DMS53 treated with DMSO at 0.1 percent for 48 hours (cell line): ENCODE measurements around the gene AAR2.

ENCODE experiments used
- DNase-seq: peaks from one replicate; lab custom pipeline; 2025; ENCODE audit not compliant: unreplicated experiment; lab: John Stamatoyannopoulos, UW

AAR2 gene, protein sequence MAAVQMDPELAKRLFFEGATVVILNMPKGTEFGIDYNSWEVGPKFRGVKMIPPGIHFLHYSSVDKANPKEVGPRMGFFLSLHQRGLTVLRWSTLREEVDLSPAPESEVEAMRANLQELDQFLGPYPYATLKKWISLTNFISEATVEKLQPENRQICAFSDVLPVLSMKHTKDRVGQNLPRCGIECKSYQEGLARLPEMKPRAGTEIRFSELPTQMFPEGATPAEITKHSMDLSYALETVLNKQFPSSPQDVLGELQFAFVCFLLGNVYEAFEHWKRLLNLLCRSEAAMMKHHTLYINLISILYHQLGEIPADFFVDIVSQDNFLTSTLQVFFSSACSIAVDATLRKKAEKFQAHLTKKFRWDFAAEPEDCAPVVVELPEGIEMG

DNA sequence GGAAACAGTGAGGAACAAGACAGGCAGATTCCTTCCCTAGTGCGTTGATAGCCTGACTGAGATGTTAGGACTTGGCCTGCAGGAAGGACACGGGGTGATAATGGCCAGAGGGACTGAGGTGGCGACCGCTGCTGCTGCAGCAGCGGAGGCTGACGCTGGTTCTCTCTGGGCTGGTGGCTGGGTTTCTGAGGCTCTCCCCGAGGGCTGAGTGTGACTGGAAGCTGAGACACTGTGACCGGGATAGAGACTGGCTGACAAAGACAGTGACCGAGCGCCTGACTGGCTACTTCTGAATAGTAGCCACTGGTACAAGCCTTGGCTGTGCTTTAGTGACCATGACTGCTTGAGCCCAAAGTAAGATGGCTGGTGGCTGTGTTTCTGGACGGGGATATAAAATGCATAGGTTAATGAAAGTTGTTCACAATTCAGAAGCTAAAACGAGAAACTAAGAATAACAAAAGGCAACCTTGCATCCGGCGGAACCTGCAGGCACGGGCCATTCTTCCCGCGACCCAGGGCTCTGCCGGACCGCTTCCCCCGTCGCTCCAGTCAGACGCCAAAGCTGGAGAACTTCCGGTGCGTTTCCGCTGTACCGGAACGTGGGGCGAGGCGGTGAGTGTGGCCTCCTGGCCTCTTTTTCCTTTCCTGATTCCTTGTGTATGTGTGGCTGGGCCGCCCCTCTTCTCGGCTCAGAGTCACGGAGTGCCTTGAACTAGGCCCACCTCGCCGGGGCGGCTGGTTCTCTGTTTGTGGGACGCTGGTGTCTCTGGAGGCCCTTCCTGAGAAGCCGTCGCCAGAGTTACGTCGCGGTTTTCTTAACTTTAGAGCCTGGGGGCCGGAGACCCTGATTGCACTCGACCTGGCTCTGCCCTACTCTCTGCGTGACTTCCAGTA is at the start of gene AAR2:
AAR2 (plus strand) TSS at position 587 of the 894 bp plus-strand sequence. CDS start 3,391 bp downstream, outside the sequence.
- peak; percentile 69 for DNase-seq

- DNase-seq = no peak
Measured at GRCh38 chr20:36193977-36194712, 42.1 kb upstream of the AAR2 start.

- no peak for DNase-seq
Measured at GRCh38 chr20:36196676-36197075, 39.6 kb upstream of the AAR2 start.

DNA sequence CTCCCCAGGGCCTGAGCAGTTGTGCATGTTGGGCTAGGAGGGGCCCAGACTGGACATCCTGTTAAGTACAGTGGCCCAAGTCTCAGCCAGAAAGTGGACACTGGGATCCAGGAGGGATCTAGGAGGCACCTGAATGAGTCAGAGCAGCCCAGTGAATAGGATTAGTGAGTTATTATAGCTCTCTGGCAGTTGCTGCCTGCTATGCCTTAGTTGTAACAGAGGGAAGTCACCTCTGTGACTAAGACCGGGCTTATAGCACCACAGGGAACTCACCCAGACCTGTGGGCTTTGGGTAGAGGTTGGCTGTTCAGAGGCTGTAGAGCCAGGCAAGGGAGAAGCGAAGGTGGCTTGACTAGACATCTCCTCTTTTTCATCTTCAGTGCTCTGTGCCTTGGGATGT is 39.0 kb upstream of the AAR2 start:
- DNase-seq = no peak

DNA sequence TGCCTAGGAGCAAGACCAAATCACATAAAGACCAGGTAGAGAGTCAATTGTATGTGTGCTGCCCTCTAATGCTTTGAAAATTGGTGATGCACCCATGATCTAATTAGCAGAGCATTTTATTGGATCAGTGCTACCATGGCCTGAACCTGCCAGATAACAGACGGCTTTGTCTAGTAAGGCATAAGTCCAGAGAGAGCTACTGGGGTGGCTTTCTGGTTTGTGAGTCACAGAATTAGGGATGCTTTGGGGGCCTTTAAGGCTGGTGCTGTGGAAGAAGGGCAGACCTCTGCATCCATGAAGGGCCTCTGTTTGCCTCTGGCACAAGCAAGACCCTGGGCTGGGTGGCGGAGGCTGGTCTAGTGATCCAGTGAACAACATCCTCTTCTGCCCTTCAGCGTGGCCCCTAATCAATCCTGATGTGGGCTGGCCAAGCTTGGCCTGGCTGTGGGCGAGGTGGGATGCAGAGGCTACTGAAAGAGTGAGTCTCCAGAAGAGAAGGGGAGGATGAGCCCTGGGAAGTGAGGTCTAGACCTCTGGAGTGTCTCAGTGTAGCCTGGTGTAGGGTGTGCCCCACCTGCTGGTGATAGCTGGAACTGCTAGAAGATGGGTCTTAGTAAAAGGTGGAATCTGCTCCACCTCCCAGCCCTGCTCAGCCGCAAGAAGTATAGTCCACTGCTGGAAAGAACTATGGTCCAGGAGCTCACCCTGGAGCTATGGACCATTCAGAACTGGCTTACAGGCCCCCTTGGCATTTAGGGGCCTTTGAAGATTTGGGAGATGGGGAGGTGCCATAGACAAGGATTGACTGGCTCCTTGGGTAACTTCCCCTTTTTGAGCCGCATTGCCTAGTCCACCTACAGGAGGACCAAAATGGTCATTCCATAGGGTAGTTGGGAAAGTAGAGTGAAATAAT is 36.7 kb upstream of the AAR2 start:
- DNase-seq = peak; percentile 55

GRCh38 chr20:36200451-36200850 is 35.8 kb upstream of the AAR2 start:
- DNase-seq = no peak

DNA sequence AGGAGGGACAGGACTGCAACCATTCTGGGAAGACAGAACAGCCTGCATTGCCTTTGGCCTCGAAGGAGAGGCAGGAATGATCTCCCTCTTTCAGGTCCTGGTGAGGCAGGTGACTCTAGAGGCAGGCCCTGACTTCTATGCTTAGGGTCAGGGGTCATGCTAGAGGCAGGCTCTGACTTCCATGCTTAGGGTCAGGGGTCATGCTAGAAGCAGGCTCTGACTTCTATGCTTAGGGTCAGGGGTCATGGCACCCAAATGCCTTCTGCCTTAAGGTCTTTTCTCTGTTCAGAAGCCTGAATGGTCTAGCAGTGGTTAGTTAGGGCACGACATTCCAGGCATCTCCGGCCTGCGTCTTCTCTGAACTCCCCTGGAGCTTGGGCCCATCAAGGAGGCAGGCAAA is 35.1 kb upstream of the AAR2 start:
- no peak for DNase-seq

DNA sequence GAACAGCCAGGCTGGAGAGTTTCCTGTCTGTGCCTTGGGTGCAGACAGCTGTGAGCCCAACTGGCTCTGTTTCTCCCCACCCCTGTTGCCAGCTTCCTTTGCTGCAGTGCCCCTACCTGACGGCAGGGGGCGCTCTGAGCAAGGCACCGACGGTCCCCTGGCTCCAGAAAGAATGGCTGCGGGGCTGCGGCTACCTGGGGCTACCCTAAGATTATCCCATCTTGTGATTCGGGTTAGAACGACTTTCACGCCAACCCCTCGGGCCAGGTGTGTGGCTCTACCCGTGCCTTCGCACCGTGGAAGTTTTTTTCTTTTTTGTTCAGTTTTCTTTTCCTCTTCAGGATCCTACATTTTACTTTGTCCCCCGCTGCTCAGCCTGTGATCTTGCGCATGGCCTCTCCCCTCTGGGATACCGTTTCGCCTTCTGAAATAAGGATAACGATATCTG is 33.4 kb upstream of the AAR2 start:
- DNase-seq = peak; percentile 58

GRCh38 chr20:36203861-36204260 is 32.4 kb upstream of the AAR2 start:
- DNase-seq = no peak

GRCh38 chr20:36205026-36205425 is 31.3 kb upstream of the AAR2 start:
- no peak for DNase-seq

DNA sequence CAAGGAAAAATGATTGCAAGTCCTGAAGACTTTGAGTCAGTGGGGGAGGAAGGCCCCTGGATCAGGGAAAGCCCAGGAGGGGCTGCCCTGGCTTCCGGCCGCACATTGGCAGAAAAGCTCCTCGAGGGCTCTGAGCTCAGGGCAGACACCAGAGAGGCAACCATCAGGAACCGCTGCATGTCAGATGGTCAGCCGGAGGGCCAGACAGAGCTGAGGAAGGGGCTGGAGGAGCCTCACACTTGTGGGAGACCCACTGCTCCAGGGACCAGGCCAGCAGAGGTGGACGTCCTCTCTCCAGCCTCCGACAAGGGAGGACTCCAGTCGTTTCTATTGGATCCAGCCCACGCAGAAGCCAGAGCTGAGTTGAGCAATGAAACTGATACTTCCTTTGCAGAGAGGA is 30.2 kb upstream of the AAR2 start:
- no peak for DNase-seq

GRCh38 chr20:36206641-36207040 is 29.6 kb upstream of the AAR2 start:
- DNase-seq = no peak

GRCh38 chr20:36207602-36208001 is 28.7 kb upstream of the AAR2 start:
- DNase-seq = no peak

DNA sequence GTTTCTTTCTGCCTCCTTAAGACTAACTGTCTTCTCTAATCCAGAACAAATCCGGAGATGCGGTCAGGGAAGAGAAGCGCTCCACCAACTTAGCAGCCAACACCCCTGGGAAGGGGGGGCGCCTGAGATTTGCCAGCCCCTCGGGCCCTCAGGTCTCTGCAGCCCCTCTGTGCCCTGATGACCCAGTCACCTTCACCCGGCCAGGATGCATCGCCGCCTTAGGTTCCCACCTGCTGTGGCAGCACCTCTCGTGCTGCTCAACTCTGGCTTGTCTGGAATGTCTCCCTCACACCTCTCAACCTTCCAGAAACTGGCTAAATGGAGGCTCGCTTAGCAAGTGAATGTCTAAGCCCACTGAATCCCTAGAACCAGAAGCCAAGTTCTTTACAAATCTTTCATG is 28.0 kb upstream of the AAR2 start:
- DNase-seq = no peak

DNA sequence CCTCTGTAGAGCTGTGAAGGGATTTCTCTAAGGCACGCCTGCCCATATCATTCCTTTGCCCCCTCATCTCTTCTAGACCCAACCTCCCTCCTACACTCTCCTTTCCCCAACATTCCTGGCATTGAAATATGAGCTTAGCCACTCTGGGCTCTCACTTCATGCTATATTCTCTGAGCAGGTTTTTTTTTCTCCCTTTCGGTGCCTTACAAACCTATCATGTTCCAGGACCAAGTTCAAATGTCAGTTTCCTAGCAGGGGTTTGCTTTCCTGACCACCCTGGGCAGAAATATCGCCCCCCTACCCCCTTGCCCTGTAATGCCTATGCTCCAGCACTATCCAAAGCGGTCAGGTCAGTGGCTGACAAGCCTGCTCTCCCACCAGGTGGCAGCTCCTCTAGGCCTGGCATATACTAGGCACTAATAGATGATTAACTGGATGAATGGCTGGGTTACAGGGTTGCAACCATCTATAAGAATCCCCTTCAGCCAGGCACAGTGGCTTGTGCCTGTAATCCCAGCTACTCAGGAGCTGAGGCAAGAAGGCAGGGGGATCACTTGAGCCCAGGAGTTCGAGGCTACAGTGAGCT is 25.7 kb upstream of the AAR2 start:
- DNase-seq = no peak

GRCh38 chr20:36213362-36213761 is 22.9 kb upstream of the AAR2 start:
- no peak for DNase-seq

DNA sequence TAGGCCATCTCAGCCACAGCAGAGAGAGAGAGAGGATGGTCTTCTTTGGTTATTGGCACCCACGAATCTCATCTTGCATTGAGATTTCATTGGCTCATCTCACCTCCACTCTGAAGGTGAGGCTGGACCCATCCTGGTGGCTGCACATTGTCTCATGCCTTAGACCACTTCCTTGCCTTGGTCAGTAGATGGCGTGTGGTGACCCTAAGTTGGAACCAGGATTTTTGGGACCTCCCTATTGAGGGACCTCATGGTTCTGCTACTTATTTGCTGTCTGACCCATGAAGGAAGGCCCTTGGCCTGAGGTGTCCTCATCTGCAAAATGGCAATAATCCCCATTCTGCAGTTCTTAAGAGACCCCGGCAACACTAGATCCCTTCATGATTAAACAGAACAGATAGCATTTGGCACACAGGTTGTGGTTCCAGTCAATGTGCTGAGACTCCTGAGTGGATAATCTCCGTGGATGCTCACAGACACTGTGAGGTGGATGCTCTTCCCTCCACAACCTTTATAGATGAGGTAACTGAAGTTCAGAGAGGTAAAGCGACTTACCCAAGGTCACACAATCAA is 21.5 kb upstream of the AAR2 start:
- no peak for DNase-seq

- no peak for DNase-seq
Measured at GRCh38 chr20:36215778-36216177, 20.5 kb upstream of the AAR2 start.

DNA sequence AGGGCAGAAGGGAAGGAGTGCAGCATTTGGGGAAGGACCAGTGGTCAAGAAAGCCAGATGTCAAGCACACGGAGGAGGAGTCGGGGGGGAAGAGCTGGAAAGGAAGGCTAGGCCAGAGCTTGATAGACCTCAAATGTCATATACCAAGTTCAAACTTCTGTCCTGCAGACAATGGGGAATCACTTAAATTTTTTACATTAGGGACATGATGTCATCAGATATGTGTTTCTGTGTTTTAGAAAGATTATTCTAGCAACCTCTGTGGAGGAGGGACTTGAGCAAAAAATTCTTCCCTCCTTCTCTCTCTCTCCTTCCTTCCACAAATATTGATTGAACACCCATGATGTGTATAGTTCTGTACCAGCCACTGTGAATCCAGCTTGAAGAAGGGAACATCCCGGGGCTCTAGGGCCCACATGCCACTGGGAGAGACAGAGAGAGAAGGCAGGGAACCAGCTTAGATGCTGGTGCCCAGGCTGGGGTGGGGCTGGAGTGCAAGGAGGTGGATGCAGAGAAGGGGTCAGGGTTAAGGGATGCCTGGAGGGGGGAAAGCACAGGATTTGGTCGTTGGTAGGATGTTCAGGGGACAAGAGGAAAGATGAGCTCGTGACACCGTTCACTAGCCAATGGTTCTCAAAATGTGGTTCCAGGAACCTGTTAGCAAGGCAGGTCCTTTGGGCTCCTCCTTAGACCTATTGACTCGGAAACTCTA is 19.8 kb upstream of the AAR2 start:
- no peak for DNase-seq
